HG03354 (cell line): ENCODE data around the gene ETDC.

ENCODE experiments used
- ATAC-seq: cut with Tn5 transposase; IDR thresholded peaks from one replicate; pipeline ENCODE4 v1.9.1; 2021; ENCODE audit warnings: mild to moderate bottlenecking; ENCODE audit not compliant: unreplicated experiment, poor library complexity, severe bottlenecking

The ETDC gene

GRCh38 chrX:135340831-135341230 is 31.6 kb downstream of the ETDC start:
- ATAC-seq = no peak

GRCh38 chrX:135345107-135345589 is 35.9 kb downstream of the ETDC start:
- ATAC-seq = no peak

GRCh38 chrX:135346975-135347374 is 37.7 kb downstream of the ETDC start:
- ATAC-seq = no peak

- no peak for ATAC-seq
Measured at GRCh38 chrX:135347381-135348016, 38.2 kb downstream of the ETDC start.

- no peak for ATAC-seq
Measured at GRCh38 chrX:135354288-135354687, 45.0 kb downstream of the ETDC start.
